Amygdala (tissue), 56 donors: Measurements from ENCODE around the gene LMF1.

ENCODE experiments used
- DNase-seq, 56 donors: peaks; one replicate each; lab custom pipeline; 2025; lab: John Stamatoyannopoulos, UW

Gene LMF1

GRCh38 chr16:876523-877241 lies 94.1 kb downstream of the LMF1 start:
- no peak for DNase-seq

- no peak for DNase-seq
These were observed 94.8 kb downstream of the LMF1 start for GRCh38 chr16:876041-876335.

GRCh38 chr16:875182-876040 lies 95.4 kb downstream of the LMF1 start:
- DNase-seq = no peak

- no peak for DNase-seq
These were observed 96.2 kb downstream of the LMF1 start for GRCh38 chr16:874366-875181.

- DNase-seq = no peak
These were observed 96.9 kb downstream of the LMF1 start for GRCh38 chr16:873889-874288.

GRCh38 chr16:873243-873661 lies 97.5 kb downstream of the LMF1 start:
- DNase-seq = no peak

- no peak for DNase-seq
These were observed 98.1 kb downstream of the LMF1 start for GRCh38 chr16:872436-873242.

- DNase-seq = no peak
These were observed 99.0 kb downstream of the LMF1 start for GRCh38 chr16:871562-872345.

GRCh38 chr16:870856-871561 lies 99.8 kb downstream of the LMF1 start:
- DNase-seq = no peak

- no peak for DNase-seq
These were observed 100.8 kb downstream of the LMF1 start for GRCh38 chr16:869823-870641.

- no peak for DNase-seq
These were observed 101.7 kb downstream of the LMF1 start for GRCh38 chr16:868846-869822.

- DNase-seq = no peak
These were observed 102.4 kb downstream of the LMF1 start for GRCh38 chr16:868386-868755.

- peak in 5 of 56 donors; percentile 13 to 38 (median 25) for DNase-seq
These were observed 103.1 kb downstream of the LMF1 start for GRCh38 chr16:867421-868385.

- DNase-seq = no peak
These were observed 104.4 kb downstream of the LMF1 start for GRCh38 chr16:866252-866896.

- no peak for DNase-seq
These were observed 105.8 kb downstream of the LMF1 start for GRCh38 chr16:865026-865425.
